ENCODE measurements around the gene DTX3L. TPM values are rescaled to one million over a fixed set of nuclear protein-coding genes. Genes with fewer than 3 reads are reported as not detected.

The DTX3L gene
- total and polyA plus RNA-seq, 2 of the 13 experiments (the other 11 are each of a cell fraction or from before 2014, with no cell fraction given), result 2.5 to 10.9 TPM

GRCh38 chr3:122562923-122563716 is 1.0 kb upstream of the DTX3L start:
- peaks cover 26% of the 10 kb centered on the region for H3K4me1 ChIP-seq (ENCODE audit: insufficient read depth, low read length)
- no peak for TF ChIP-seq HNRNPK (IDR thresholded peaks at IDR 0.05; ENCODE audit: low read depth, low read length, poor library complexity, severe bottlenecking)
- no peak for TF ChIP-seq ZNF530 (CRISPR knock-in tag; IDR thresholded peaks at IDR 0.05; ENCODE audit: low read depth)
- no peak for TF ChIP-seq ZNF3 (CRISPR knock-in tag; IDR thresholded peaks at IDR 0.05)
- TF ChIP-seq FOXO4 (CRISPR knock-in tag; conservative IDR thresholded peaks at IDR 0.05), result no peak
- TF ChIP-seq POLR2AphosphoS5 (IDR thresholded peaks at IDR 0.05; ENCODE audit: low read depth, low read length), result no peak
- no peak for TF ChIP-seq HMG20A (CRISPR knock-in tag; IDR thresholded peaks at IDR 0.05; ENCODE audit: borderline replicate concordance)
- no peak for TF ChIP-seq MTF2 (CRISPR knock-in tag; IDR thresholded peaks at IDR 0.05; ENCODE audit: borderline replicate concordance)
- no peaks in the 10 kb centered on the region for H3K9me3 ChIP-seq (ENCODE audit: low read length)
- ATAC-seq (no peak), DNase-seq (ENCODE audit: low spot score) (no peak), FAIRE-seq (no peak)
- H3K9ac ChIP-seq (ENCODE audit: insufficient read depth, low read depth, low read length), result peak overlapping the region; percentile 77; the same call in 1 of the 2 replicates
- peak overlapping the region; percentile 85 for H3K4me2 ChIP-seq (ENCODE audit: low read depth, low read length)
- no peaks in the 10 kb centered on the region for H4K20me1 ChIP-seq (ENCODE audit: insufficient read depth, low read length)
- peak overlapping the region; percentile 78 to 82 (median 81); a peak in 3 of 6 replicates for H3K4me3 ChIP-seq (replicated peaks in 1 of 3; ENCODE audit: insufficient read depth in 1 of 3, low read depth in 2 of 3, low read length in 3 of 3)
- 93% methylated on average over 5 of the region's 5 CpGs for WGBS (ENCODE audit: low lambda C conversion rate)
- in situ Hi-C loops (cut with HindIII; ENCODE audit: extremely low pct_ligation_motif_present, low pct_unique_long_range_greater_than_20kb), result no loop called here
- H3K36me3 ChIP-seq (replicated peaks in 1 of 2; ENCODE audit: control insufficient read depth in 1 of 2, insufficient read depth in 2 of 2, low read length in 2 of 2), result peaks cover 4 to 9% of the 10 kb centered on the region in 2 experiments; a peak in 4 of 5 replicates
- POLR2A ChIA-PET, result no interaction called here
- H3K27ac ChIP-seq (ENCODE audit: extremely low read length, insufficient read depth, low read length), result no peak overlapping the region
- BruUV-seq (replicated peaks), result no TSS peak
- no peaks in the 10 kb centered on the region for H3K27me3 ChIP-seq (ENCODE audit: control insufficient read depth in 1 of 2, insufficient read depth in 2 of 2, low read length in 2 of 2)
- intact Hi-C loops (cut with micrococcal nuclease; ENCODE audit: unreplicated experiment), result no loop called here
- H2AFZ ChIP-seq (ENCODE audit: low read length), result no peak overlapping the region
- CTCF ChIA-PET (ENCODE audit: low intra/inter-chr PET ratio, low total read pairs), result interaction anchor here (4.0 kb wide), 1 partner anchor 116 kb away, joined by 39 read pairs; no protein-coding TSS in a partner anchor
- peaks cover 2% of the 10 kb centered on the region for H3K79me2 ChIP-seq (ENCODE audit: insufficient read depth, low read length)

Measured in HepG2 (cell line).